Right lobe of liver (tissue), 4 donors: Measurements from ENCODE around the gene ARHGAP21.

ENCODE experiments used
- CTCF ChIP-seq, 4 donors: fragments of 200-600 bp in 3 of 4; fragments of 450-650 bp in 1 of 4; IDR thresholded peaks; one replicate each; pipeline versions ENCODE4 v1.5.1 to v1.8.0; 2016 to 2022; ENCODE audit warnings: antibody characterized with exemption in 4 of 4, mild to moderate bottlenecking in 2 of 4
- POLR2A ChIP-seq: fragments of 450-650 bp; IDR thresholded peaks from one replicate; pipeline ENCODE4 v1.6.1; 2017; ENCODE audit warnings: antibody characterized with exemption, mild to moderate bottlenecking
- donor health status: DM: no; HTN: no; CAD: no.
- donor health status: DM: no; HTN: no; CAD: no.
- donor health status: DM: no; HTN: yes; CAD: no.

- TF ChIP-seq POLR2A (no peak), CTCF (IDR thresholded peaks at IDR 0.05) (no peak)
These were observed 143.8 kb downstream of the ARHGAP21 start for GRCh38 chr10:24579906-24580305.
